OCI-LY7 (cell line): ENCODE results near the gene PLXNA1.

ENCODE experiments used
- EZH2phosphoT487 ChIP-seq: fragments of 200-600 bp; sonication (generic); IDR thresholded peaks from 2 replicates; pipeline ENCODE4 v1.6.1; 2018; ENCODE audit warnings: low read depth, borderline replicate concordance, mild to moderate bottlenecking, mixed run types, antibody characterized with exemption, low read length, moderate library complexity, mixed read lengths
- TF ChIP-seq, protein P1 (sequence below): fragments of 200-600 bp; sonication (generic); conservative IDR thresholded peaks from 2 replicates; pipeline ENCODE4 v1.5.1; 2014; ENCODE audit warnings: mild to moderate bottlenecking, antibody characterized with exemption, low read length, moderate library complexity, mixed read lengths

DNA sequence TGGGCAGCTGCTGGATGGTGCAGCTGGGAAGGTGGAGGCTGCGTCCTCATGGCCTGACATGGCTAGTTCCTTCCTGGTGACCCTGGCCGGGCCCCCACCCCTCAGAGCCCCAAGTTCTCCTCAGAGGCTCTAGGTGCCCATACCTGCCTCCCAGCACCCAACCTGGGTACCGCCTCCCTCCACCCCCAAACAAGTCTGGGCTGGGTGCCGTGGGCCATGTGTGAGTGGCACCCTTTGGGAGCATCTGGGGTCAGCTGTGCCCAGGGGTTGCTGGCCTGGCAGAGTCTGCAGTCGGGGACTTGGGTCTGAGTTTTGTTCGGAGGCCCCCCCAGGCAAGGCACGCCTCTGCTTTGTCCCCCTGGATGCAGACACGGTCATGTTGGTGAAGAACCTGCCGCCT is 10.5 kb downstream of the PLXNA1 start:
- TF ChIP-seq, protein P1, sequence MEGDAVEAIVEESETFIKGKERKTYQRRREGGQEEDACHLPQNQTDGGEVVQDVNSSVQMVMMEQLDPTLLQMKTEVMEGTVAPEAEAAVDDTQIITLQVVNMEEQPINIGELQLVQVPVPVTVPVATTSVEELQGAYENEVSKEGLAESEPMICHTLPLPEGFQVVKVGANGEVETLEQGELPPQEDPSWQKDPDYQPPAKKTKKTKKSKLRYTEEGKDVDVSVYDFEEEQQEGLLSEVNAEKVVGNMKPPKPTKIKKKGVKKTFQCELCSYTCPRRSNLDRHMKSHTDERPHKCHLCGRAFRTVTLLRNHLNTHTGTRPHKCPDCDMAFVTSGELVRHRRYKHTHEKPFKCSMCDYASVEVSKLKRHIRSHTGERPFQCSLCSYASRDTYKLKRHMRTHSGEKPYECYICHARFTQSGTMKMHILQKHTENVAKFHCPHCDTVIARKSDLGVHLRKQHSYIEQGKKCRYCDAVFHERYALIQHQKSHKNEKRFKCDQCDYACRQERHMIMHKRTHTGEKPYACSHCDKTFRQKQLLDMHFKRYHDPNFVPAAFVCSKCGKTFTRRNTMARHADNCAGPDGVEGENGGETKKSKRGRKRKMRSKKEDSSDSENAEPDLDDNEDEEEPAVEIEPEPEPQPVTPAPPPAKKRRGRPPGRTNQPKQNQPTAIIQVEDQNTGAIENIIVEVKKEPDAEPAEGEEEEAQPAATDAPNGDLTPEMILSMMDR: no peak
- no peak for TF ChIP-seq EZH2phosphoT487
